GM12872 (cell line): Measurements from ENCODE around the gene CCT7.
A peak's percentile ranks its signal among the peaks of the same experiment; 100 is the strongest.

ENCODE experiments used
- CTCF ChIP-seq: IDR thresholded peaks from 3 replicates; pipeline ENCODE4 v1.5.1; 2011; ENCODE audit warnings: low read depth, mild to moderate bottlenecking, low read length, moderate library complexity; ENCODE audit not compliant: insufficient read depth

Gene CCT7

GRCh38 chr2:73232403-73233153, 1.5 kb upstream of the CCT7 start:
- TF ChIP-seq CTCF: peak; percentile 31; the same call in 1 of the 3 replicates

- no peak for TF ChIP-seq CTCF
Measured at GRCh38 chr2:73233154-73233931, 765 bp upstream of the CCT7 start, which contains the start of gene PRADC1. PRADC1 (minus strand) TSS chr2:73233239; CDS start chr2:73233160, 79 bp downstream.

GRCh38 chr2:73235315-73236028, 1.4 kb downstream of the CCT7 start:
- no peak for TF ChIP-seq CTCF

GRCh38 chr2:73237168-73237567, 3.1 kb downstream of the CCT7 start:
- TF ChIP-seq CTCF: no peak

- no peak for TF ChIP-seq CTCF
Measured at GRCh38 chr2:73238149-73238548, 4.0 kb downstream of the CCT7 start.

GRCh38 chr2:73238976-73239375, 4.9 kb downstream of the CCT7 start:
- TF ChIP-seq CTCF: no peak

- TF ChIP-seq CTCF: no peak
Measured at GRCh38 chr2:73239776-73240175, 5.7 kb downstream of the CCT7 start.
